LNCAP (cell line): ENCODE results near the gene MPC1.

Source experiments
- TF ChIP-seq, protein P1 (sequence below): fragments of 450-650 bp; IDR thresholded peaks from 2 replicates; pipeline ENCODE4 v1.5.1; 2017; ENCODE audit warnings: mild to moderate bottlenecking

The MPC1 gene

DNA sequence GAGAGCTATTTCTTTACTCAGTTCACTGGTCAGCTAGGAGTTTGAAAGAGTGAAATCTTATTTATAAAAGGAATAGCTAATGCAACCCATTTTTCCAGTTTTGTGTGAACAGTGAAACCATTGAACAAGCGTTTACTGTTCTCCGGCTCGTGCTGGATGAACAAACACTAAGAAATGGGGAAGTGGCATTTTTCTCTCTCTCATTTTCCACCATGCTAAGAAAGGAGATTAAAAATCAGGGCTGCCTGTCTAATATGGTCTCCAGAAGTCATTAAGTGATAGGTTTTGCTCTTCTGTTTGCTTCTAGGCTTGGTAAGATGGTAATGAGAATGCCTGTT, 39.6 kb downstream of the MPC1 start:
- TF ChIP-seq, protein P1, sequence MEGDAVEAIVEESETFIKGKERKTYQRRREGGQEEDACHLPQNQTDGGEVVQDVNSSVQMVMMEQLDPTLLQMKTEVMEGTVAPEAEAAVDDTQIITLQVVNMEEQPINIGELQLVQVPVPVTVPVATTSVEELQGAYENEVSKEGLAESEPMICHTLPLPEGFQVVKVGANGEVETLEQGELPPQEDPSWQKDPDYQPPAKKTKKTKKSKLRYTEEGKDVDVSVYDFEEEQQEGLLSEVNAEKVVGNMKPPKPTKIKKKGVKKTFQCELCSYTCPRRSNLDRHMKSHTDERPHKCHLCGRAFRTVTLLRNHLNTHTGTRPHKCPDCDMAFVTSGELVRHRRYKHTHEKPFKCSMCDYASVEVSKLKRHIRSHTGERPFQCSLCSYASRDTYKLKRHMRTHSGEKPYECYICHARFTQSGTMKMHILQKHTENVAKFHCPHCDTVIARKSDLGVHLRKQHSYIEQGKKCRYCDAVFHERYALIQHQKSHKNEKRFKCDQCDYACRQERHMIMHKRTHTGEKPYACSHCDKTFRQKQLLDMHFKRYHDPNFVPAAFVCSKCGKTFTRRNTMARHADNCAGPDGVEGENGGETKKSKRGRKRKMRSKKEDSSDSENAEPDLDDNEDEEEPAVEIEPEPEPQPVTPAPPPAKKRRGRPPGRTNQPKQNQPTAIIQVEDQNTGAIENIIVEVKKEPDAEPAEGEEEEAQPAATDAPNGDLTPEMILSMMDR: no peak

DNA sequence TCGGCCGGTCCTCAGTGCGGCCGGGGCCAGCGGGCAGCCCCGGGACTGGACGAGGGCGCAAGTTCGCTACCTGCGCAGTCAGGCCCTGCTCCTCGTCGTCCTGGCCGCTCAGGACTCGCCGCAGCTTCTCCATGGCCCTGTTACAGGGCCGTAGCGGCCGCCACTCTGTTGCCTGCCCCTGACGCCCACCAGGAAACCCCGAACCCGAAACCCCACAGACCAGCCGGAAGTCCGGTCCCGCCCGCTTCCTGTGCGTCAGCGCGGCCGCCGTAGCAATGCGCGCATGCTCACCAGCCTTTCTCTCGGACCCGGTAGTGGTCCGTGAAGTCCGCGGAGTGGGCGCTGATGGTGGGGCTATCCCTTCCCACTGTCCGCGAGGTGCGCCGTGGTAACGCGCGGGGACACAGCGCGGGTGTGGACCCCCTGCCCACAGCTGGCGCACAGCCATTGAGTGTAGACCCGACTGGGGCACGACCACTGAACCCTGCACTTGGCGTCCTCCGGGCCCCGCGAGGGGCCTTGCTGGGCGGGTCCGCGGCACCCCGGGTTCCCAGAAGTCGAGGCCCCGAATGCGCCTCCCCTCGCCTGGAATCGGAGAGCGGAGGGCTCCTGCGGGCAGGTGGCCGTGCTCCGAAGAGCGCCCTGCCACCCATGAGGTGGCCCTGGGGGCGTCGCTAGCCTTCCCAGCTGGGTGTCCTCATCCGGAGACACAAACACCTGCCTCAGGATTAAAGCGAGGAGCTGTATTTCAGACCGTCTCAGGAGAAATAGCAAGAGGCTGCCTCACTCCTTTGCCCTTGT, 40.2 kb downstream of the MPC1 start, which contains the start of gene SFT2D1:
Gene SFT2D1, minus strand, starts transcription at position 197 of the 801 bp plus-strand sequence. Its CDS starts 64 bp downstream, at position 133.
- TF ChIP-seq, protein P1: no peak

DNA sequence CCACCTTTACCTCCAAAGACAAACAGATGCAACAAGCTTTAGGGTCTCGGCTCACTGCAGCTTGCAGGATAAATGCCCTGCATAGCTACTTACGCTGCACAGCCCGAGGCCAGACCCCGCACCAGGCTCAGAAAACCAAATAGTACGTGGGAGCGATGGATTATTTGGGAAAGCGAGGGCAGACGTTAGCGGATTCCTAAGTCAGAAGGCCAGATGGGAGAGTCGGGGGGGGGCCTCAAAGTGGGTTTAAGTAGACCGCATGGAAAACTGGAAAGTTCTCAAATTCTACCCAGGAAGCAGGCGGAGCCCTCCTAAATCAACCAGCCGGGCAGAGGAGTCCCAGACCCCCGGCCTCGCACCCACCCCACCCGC, 40.8 kb downstream of the MPC1 start:
- TF ChIP-seq, protein P1: no peak

DNA sequence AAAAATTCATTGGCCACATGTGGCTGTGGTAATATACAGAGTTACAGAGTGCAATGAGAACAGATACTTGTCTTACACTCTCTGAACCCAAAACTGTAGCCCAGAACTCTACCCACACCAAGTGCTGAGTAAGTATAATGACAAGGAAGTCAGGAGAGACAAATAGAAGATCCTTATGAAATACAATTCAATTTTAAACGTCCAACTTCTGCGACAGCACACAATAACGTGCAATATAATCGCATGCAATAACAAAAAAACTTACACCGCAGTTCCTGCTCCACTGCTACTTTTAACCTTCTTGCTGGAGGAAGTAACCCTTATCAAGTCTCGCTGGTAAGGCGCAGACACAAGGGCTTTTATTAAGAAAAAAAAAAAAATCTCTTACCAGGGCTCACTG, 41.3 kb downstream of the MPC1 start:
- TF ChIP-seq, protein P1: no peak

DNA sequence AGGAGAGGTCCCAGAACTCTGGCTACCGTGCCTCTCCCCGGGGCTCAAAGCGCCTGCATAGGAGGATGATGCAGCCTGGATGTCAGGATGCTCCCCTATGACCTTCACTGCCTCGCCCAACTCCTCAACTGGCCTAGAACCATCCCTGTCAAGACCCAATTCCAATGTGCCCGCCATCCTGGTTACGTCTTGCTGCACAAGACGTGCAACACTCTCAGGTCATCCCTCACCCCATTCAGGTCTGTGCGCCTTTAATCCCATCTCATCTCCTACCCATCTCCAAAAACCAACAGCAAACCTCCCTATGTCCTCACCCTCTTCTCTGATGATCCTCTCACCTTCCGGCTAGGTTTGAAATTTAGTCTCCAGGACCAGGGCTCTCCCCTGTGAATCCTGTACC, 43.9 kb downstream of the MPC1 start:
- TF ChIP-seq, protein P1: no peak

DNA sequence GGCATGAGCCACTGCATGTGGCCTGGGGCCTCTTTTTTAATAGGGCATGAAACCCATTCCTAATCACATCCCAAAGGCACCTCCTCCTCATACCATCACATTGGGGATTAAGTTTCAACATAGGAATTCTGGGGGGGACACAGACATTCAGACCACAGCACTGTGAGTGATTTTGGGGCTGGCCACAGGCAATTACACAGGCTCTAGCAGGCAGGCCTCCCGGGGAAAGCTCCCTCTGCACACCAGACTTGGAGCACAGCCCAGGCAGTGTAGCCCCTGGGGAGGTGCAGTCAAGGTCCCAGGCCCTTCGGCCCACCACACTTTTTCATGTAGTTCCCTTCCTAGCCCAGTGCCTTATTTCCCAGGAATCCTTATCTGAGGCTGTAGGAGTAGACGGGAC, 45.9 kb downstream of the MPC1 start:
- TF ChIP-seq, protein P1: no peak

DNA sequence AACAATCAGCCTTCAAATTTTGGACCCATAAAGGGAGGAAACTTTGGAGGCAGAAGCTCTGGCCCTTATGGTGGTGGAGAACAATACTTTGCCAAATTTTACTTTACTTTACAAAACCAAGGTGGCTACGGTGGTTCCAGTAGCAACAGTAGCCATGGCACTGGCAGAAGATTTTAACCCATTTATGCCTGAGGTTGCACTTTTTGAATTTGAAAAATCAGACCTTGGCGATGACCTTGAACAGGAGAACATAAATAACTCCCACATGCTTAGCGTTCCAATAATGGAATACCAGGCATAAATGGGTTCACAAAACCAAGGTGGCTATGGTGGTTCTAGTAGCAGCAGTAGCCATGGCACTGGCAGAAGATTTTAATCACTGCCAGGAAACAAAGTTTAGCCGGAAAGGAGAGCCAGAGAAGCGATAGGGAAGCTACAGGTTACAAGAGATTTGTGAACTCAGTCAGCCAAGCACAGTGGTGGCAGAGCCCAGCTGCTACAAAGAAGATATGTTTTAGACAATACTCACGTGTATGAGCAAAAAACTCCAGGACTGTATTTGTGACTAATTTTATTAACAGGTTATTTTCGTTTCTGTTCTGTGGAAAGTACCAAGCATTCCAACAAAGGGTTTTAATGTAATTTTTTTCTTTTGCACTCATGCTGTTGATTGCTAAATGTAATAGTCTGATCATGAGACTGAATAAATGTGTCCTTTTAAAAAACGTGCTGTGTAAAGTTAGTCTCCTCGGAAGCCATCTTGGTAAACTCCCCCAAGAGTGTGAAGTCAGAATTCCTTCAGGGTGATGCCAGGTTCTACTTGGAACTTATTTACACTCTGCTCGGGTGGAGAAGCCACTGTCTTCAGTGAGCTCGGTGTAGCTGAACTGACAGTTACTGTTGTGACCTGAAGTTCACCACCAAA, 47.1 kb downstream of the MPC1 start:
- TF ChIP-seq, protein P1: no peak
